OCI-LY1 (cell line): ENCODE results near the gene NR4A1.

Experiments used
- CTCF ChIP-seq: fragments of 200-600 bp; sonication (generic), shearing (Covaris generic); IDR thresholded peaks from 2 replicates; pipeline ENCODE4 v1.5.1; 2017; ENCODE audit warnings: mild to moderate bottlenecking, antibody characterized with exemption, low read length, moderate library complexity, mixed read lengths
- EZH2 ChIP-seq: fragments of 200-600 bp; sonication (generic), shearing (Covaris generic); IDR thresholded peaks from 2 replicates; pipeline ENCODE4 v1.8.0; 2017; ENCODE audit warnings: borderline replicate concordance, mixed run types, mild to moderate bottlenecking, antibody characterized with exemption, low read length, moderate library complexity, mixed read lengths

- TF ChIP-seq CTCF (no peak), EZH2 (no peak)
These were observed 41.1 kb upstream of the NR4A1 start for GRCh38 chr12:52010152-52010622.
